ENCODE results near the gene PRMT9. TPM values are rescaled to one million over a fixed set of nuclear protein-coding genes. Genes with fewer than 3 reads are reported as not detected.

The PRMT9 gene
- total RNA-seq, 1 experiment from 2014 or later = 10.5 TPM

- Histone ChIP-seq H4K20me1 (ENCODE audit: control insufficient read depth, insufficient read depth, insufficient read length) (no peaks in the 10 kb centered on the region), H3K79me1 (ENCODE audit: insufficient read depth, low read depth, low read length, poor library complexity, severe bottlenecking) (no peaks in the 10 kb centered on the region), H3K9me3 (ENCODE audit: control insufficient read depth, low read depth, low read length) (no peaks in the 10 kb centered on the region), H3K14ac (ENCODE audit: insufficient read depth, low read length) (peak within 1 kb of the TSS; percentile 74), H4K8ac (replicated peaks; ENCODE audit: insufficient read length, low read depth, low read length) (no peak within 1 kb of the TSS), H3K9ac (ENCODE audit: extremely low read depth, insufficient read length, low read length) (peak within 1 kb of the TSS; percentile 76), H3K23ac (ENCODE audit: insufficient read length, low read depth, low read length) (no peak within 1 kb of the TSS), H3K4ac (ENCODE audit: low read depth, low read length) (no peak within 1 kb of the TSS), H2BK5ac (ENCODE audit: insufficient read length, low read length) (no peak within 1 kb of the TSS), H2AFZ (ENCODE audit: low read length) (no peak within 1 kb of the TSS), H3K27ac (ENCODE audit: insufficient read length, low read depth, low read length) (no peak within 1 kb of the TSS), H3K4me2 (ENCODE audit: insufficient read depth, insufficient read length, low read length) (peak within 1 kb of the TSS; percentile 67), H2BK15ac (ENCODE audit: low read depth, low read length) (no peak within 1 kb of the TSS), H3K4me1 (ENCODE audit: insufficient read depth, low read length) (peaks cover 4% of the 10 kb centered on the region; the same call in 1 of the 2 replicates), H4K91ac (ENCODE audit: insufficient read length, low read depth, low read length) (no peak within 1 kb of the TSS), H2AK5ac (ENCODE audit: insufficient read length, low read length) (no peak within 1 kb of the TSS), H2BK120ac (ENCODE audit: low read depth, low read length, poor library complexity, severe bottlenecking) (no peak within 1 kb of the TSS), H2BK12ac (ENCODE audit: insufficient read length, low read depth, low read length) (no peak within 1 kb of the TSS), H3K56ac (ENCODE audit: insufficient read length, low read depth, low read length) (no peak within 1 kb of the TSS), H3K23me2 (ENCODE audit: insufficient read length, low read depth, low read length, poor library complexity, severe bottlenecking) (peaks cover 19% of the 10 kb centered on the region), H2BK20ac (ENCODE audit: low read depth, low read length, poor library complexity, severe bottlenecking) (no peak within 1 kb of the TSS), H4K5ac (ENCODE audit: insufficient read length, low read depth, low read length) (no peak within 1 kb of the TSS), H3K27me3 (ENCODE audit: insufficient read depth, low read length) (peaks cover 7% of the 10 kb centered on the region; the same call in 1 of the 2 replicates), H3K79me2 (ENCODE audit: insufficient read depth, low read length) (no peaks in the 10 kb centered on the region), H3T11ph (ENCODE audit: low read length) (no peak within 1 kb of the TSS), H3K18ac (ENCODE audit: insufficient read length, low read depth, low read length) (peak within 1 kb of the TSS; percentile 81)
- TF ChIP-seq CTCF (conservative IDR thresholded peaks at IDR 0.05) = no peak
- H3K27ac Mint-ChIP-seq = peak within 1 kb of the TSS in 2 of 3 experiments; percentile 84 to 92; a peak in 5 of 7 replicates
- H3K36me3 Mint-ChIP-seq (ENCODE audit: insufficient read depth in 1 of 3, low read depth in 3 of 3) = no peaks in the 10 kb centered on the region; a peak in 1 of 7 replicates
- peaks cover 84% of the 10 kb centered on the region for H3K27me3 Mint-ChIP-seq (ENCODE audit: low read depth)
- WGBS (ENCODE audit: extremely low coverage, insufficient read length, low lambda C conversion rate) = no CpG with 5 or more reads among the region's 106 CpGs
- no peaks in the 10 kb centered on the region for H3K9me3 Mint-ChIP-seq
- H3K4me3 Mint-ChIP-seq = peak within 1 kb of the TSS; percentile 80 to 89
- H3K4me1 Mint-ChIP-seq = peaks cover 37 to 42% of the 10 kb centered on the region in 2 experiments
- peak; percentile 65 for DNase-seq
These were observed 47.9 kb upstream of the PRMT9 start, which contains the start of gene ARHGAP10 for GRCh38 chr4:147731580-147732517. TSS of gene ARHGAP10 (plus strand) at chr4:147732088. CDS start at chr4:147732302, 214 bp downstream.

All from H9 (cell line).